IMR-90 (cell line): ENCODE measurements around the gene LHPP. TPM values are rescaled to one million over a fixed set of nuclear protein-coding genes. Genes with fewer than 3 reads are reported as not detected.

ENCODE experiments used
- ATAC-seq: fragments of 200-7000 bp; cut with Tn5 transposase; 2 replicates; pipeline ENCODE4 v1.9.1; 2020; ENCODE audit warnings: low read depth, mild to moderate bottlenecking, moderate library complexity
- BruUV-seq: library from RNA; stranded (reverse); fragments of 400-500 nt; replicated peaks from 2 replicates; lab custom pipeline; 2021; lab: Mats Ljungman, UMichigan
- CTCF ChIA-PET: fragments of 300-600 bp; formaldehyde crosslinking; extraction: SDS; loops from one replicate; lab custom pipeline; 2021; ENCODE audit warnings: antibody characterized with exemption; lab: Yijun Ruan, JAX
- POLR2A ChIA-PET: fragments of 300-600 bp; sonication (Branson Sonifier 250); formaldehyde crosslinking; loops from one replicate; lab custom pipeline; 2022; ENCODE audit warnings: antibody characterized with exemption; ENCODE audit not compliant: unreplicated experiment; lab: Charles Lee
- DNase-seq: peaks from one replicate; pipeline ENCODE4 v3.0.0; 2013
- H2AFZ ChIP-seq: replicated peaks from 2 replicates; pipeline ENCODE3; 2013; ENCODE audit warnings: low read length, mild to moderate bottlenecking; ENCODE audit not compliant: poor library complexity
- H2AK5ac ChIP-seq: 2 replicates; pipeline ENCODE4 v1.6.1; 2013; ENCODE audit warnings: low read depth, low read length, inconsistent platforms
- H2AK9ac ChIP-seq: replicated peaks from 2 replicates; pipeline ENCODE3; 2013; ENCODE audit warnings: mild to moderate bottlenecking, low read depth, low read length, moderate library complexity; ENCODE audit not compliant: poor library complexity
- H2BK120ac ChIP-seq: 2 replicates; pipeline ENCODE4 v1.6.1; 2013; ENCODE audit warnings: low read depth, low read length, inconsistent platforms
- H2BK15ac ChIP-seq: 3 replicates; pipeline ENCODE4 v1.6.1; 2013; ENCODE audit warnings: low read depth, low read length, inconsistent platforms
- H2BK20ac ChIP-seq: 2 replicates; pipeline ENCODE4 v1.6.1; 2013; ENCODE audit warnings: low read depth, mild to moderate bottlenecking, inconsistent platforms, low read length, moderate library complexity
- H2BK5ac ChIP-seq: 2 replicates; pipeline ENCODE4 v1.6.1; 2013; ENCODE audit warnings: mild to moderate bottlenecking, low read depth, low read length, inconsistent platforms; ENCODE audit not compliant: poor library complexity, severe bottlenecking
- H3K14ac ChIP-seq: replicated peaks from 2 replicates; pipeline ENCODE4 v1.6.1; 2013; ENCODE audit warnings: low read depth, low read length, inconsistent platforms
- H3K18ac ChIP-seq: 2 replicates; pipeline ENCODE4 v1.6.1; 2013; ENCODE audit warnings: low read depth, low read length, control low read depth
- H3K23ac ChIP-seq: 2 replicates; pipeline ENCODE4 v1.6.1; 2013; ENCODE audit warnings: low read depth, low read length, inconsistent platforms
- H3K27ac ChIP-seq: 2 replicates; pipeline ENCODE4 v1.5.1; 2013; ENCODE audit warnings: mild to moderate bottlenecking, control low read depth, low read length; ENCODE audit not compliant: insufficient read depth
- H3K27me3 ChIP-seq: 2 replicates; pipeline ENCODE4 v1.6.1; 2013; ENCODE audit warnings: low read length; ENCODE audit not compliant: control insufficient read depth, insufficient read depth
- H3K36me3 ChIP-seq: 2 replicates; pipeline ENCODE4 v1.6.1; 2013; ENCODE audit warnings: low read length, mixed read lengths; ENCODE audit not compliant: control insufficient read depth, insufficient read depth
- H3K4ac ChIP-seq: 2 replicates; pipeline ENCODE4 v1.6.1; 2013; ENCODE audit warnings: low read depth, low read length, inconsistent platforms
- H3K4me1 ChIP-seq: 2 replicates; pipeline ENCODE4 v1.6.1; 2013; ENCODE audit warnings: low read length, mixed read lengths; ENCODE audit not compliant: control insufficient read depth, insufficient read depth
- H3K4me2 ChIP-seq: 2 replicates; pipeline ENCODE4 v1.6.1; 2013; ENCODE audit warnings: low read depth, mild to moderate bottlenecking, control low read depth, low read length, moderate library complexity
- H3K4me3 ChIP-seq: 2 replicates; pipeline ENCODE4 v1.5.1; 2013; ENCODE audit warnings: low read depth, mild to moderate bottlenecking, control low read depth, low read length, moderate library complexity; ENCODE audit not compliant: insufficient read depth
- H3K56ac ChIP-seq: 2 replicates; pipeline ENCODE4 v1.6.1; 2013; ENCODE audit warnings: low read length, inconsistent platforms; ENCODE audit not compliant: insufficient read depth; ENCODE audit errors: extremely low read depth
- H3K79me1 ChIP-seq, 2 experiments: 2 replicates each; pipeline ENCODE4 v1.6.1; 2013; ENCODE audit warnings: low read length in 2 of 2, inconsistent platforms in 1 of 2, low read depth in 1 of 2
- H3K9ac ChIP-seq: 2 replicates; pipeline ENCODE4 v1.6.1; 2013; ENCODE audit warnings: low read depth, low read length, control low read depth
- H3K9me1 ChIP-seq: 2 replicates; pipeline ENCODE4 v1.6.1; 2013; ENCODE audit warnings: low read length, inconsistent platforms; ENCODE audit not compliant: insufficient read depth
- H3K9me3 ChIP-seq: 2 replicates; pipeline ENCODE4 v1.6.1; 2013; ENCODE audit warnings: low read length; ENCODE audit not compliant: control insufficient read depth, insufficient read depth
- H4K20me1 ChIP-seq: 2 replicates; pipeline ENCODE4 v1.6.1; 2013; ENCODE audit warnings: low read length, inconsistent platforms; ENCODE audit not compliant: insufficient read depth
- H4K5ac ChIP-seq: 2 replicates; pipeline ENCODE4 v1.6.1; 2013; ENCODE audit warnings: mild to moderate bottlenecking, low read depth, low read length, control low read depth
- H4K8ac ChIP-seq, 2 experiments: 2 replicates each; pipeline ENCODE4 v1.6.1; 2013; ENCODE audit warnings: low read depth in 2 of 2, low read length in 2 of 2, control low read depth in 1 of 2, inconsistent platforms in 1 of 2
- H4K91ac ChIP-seq: 2 replicates; pipeline ENCODE4 v1.6.1; 2013; ENCODE audit warnings: low read depth, low read length, inconsistent platforms; ENCODE audit not compliant: insufficient read depth
- CTCF ChIP-seq: conservative IDR thresholded peaks from 2 replicates; pipeline ENCODE4 v1.5.1; 2012; ENCODE audit warnings: mild to moderate bottlenecking, low read depth, low read length, improper control_type of control experiment
- NFE2L2 ChIP-seq: fragments of 150-350 bp; IDR thresholded peaks from 2 replicates; pipeline ENCODE4 v1.6.1; 2016; ENCODE audit warnings: low read depth, mild to moderate bottlenecking, low read length
- WGBS, 2 experiments: methylation state at CpG; one replicate each; pipeline versions ENCODE4 v1.1.5 to v1.1.7; 2013; ENCODE audit warnings: missing lambda C conversion rate in 2 of 2; ENCODE audit not compliant: insufficient read length in 1 of 2; ENCODE audit errors: extremely low coverage in 2 of 2; 5-methylcytosine and 5-hydroxymethylcytosine counted together
- dilution Hi-C: fragments of 300-500 bp; cut with HindIII; formaldehyde crosslinking; loops from one replicate; pipeline ENCODE4 v1.14.3; 2018; ENCODE audit warnings: low sequenced_read_pairs; ENCODE audit not compliant: unreplicated experiment
- in situ Hi-C: fragments of 300-500 bp; cut with MboI; formaldehyde crosslinking; loops from 3 replicates; pipeline ENCODE4 v1.14.3; 2019; ENCODE audit warnings: low sequenced_read_pairs, inconsistent platforms, mixed read lengths
- intact Hi-C: fragments of 100-400 bp; cut with micrococcal nuclease; formaldehyde crosslinking; loops from 2 replicates; pipeline ENCODE4 v1.10.0; 2022
- polyA plus RNA-seq, 3 experiments: library from polyadenylated mRNA; depleted of rRNA; stranded (reverse); fragments of >200 nt; gene quantifications; 2 replicates each; pipeline ENCODE4 v1.2.3, GENCODE V29; 2012; ENCODE audit warnings: low replicate concordance in 1 of 3
- total RNA-seq: library from RNA; depleted of rRNA; stranded (reverse); fragments of >200 nt; gene quantifications from 2 replicates; pipeline ENCODE4 v1.2.3, GENCODE V29; 2012

The LHPP gene
- total and polyA plus RNA-seq, 2 of the 4 experiments (the other 2 are of a cell fraction), result 2.7 to 8.3 TPM

GRCh38 chr10:124465777-124466488, 4.3 kb downstream of the LHPP start:
- ATAC-seq, result no peak
- Histone ChIP-seq H2AK5ac (no peak overlapping the region), H3K4ac (no peak overlapping the region), H3K23ac (no peak overlapping the region), H3K4me1 (peaks cover 4% of the 10 kb centered on the region), H3K27me3 (no peaks in the 10 kb centered on the region), H2BK5ac (no peak overlapping the region), H4K5ac (no peak overlapping the region), H4K91ac (no peak overlapping the region), H3K4me3 (no peak overlapping the region), H3K27ac (no peak overlapping the region), H4K8ac (no peak overlapping the region), H2BK20ac (no peak overlapping the region), H2BK120ac (no peak overlapping the region), H3K4me2 (no peak overlapping the region), H4K20me1 (no peaks in the 10 kb centered on the region), H3K9me1 (0 out of 2 replicates have a peak, but pooled peaks cover 2% of the 10 kb centered on the region), H3K9me3 (no peaks in the 10 kb centered on the region), H3K14ac (no peak overlapping the region), H3K56ac (no peak overlapping the region), H3K9ac (no peak overlapping the region), H2AFZ (no peak overlapping the region), H2AK9ac (no peak overlapping the region), H3K79me1 (peaks cover 5% of the 10 kb centered on the region in 2 experiments; a peak in 3 of 4 replicates), H3K36me3 (no peaks in the 10 kb centered on the region), H2BK15ac (no peak overlapping the region), H3K18ac (no peak overlapping the region)
- in situ Hi-C loops, result no loop called here
- no TSS peak for BruUV-seq
- TF ChIP-seq NFE2L2 (no peak), CTCF (no peak)
- DNase-seq, result no peak
- intact Hi-C loops, result no loop called here
- 25% methylated on average over 2 of the region's 9 CpGs; no CpG with 5 or more reads in 1 of the 2 experiments for WGBS, 2 experiments
- ChIA-PET POLR2A (no interaction called here), CTCF (no interaction called here)
- dilution Hi-C loops, result no loop called here
